ENCODE data around the gene CLPTM1L.
A peak's percentile ranks its signal among the peaks of the same experiment; 100 is the strongest.
"Not testable (repeated sequence)": the region's sequence is repeated elsewhere in the genome, so short reads cannot be mapped to it uniquely, and the experiment has no call there.

CLPTM1L gene

GRCh38 chr5:1338506-1339070 lies 6.3 kb downstream of the CLPTM1L start:
- DNase-seq = no peak

- no peak for DNase-seq
Observed at GRCh38 chr5:1338196-1338490, 6.8 kb downstream of the CLPTM1L start.

GRCh38 chr5:1337489-1338195 lies 7.3 kb downstream of the CLPTM1L start:
- no peak for DNase-seq

- no peak for DNase-seq
Observed at GRCh38 chr5:1336749-1337488, 8.0 kb downstream of the CLPTM1L start.

- DNase-seq = no peak
Observed at GRCh38 chr5:1336106-1336561, 8.8 kb downstream of the CLPTM1L start.

GRCh38 chr5:1335540-1336095 lies 9.3 kb downstream of the CLPTM1L start:
- peak; percentile 47 for DNase-seq

GRCh38 chr5:1334831-1335539 lies 9.9 kb downstream of the CLPTM1L start:
- no peak for DNase-seq

- DNase-seq = no peak
Observed at GRCh38 chr5:1333986-1334385, 10.9 kb downstream of the CLPTM1L start.

- DNase-seq = peak; percentile 43
Observed at GRCh38 chr5:1333286-1333685, 11.6 kb downstream of the CLPTM1L start.

- peak; percentile 94 for DNase-seq
Observed at GRCh38 chr5:1332461-1333001, 12.4 kb downstream of the CLPTM1L start.

- DNase-seq = no peak
Observed at GRCh38 chr5:1331861-1332405, 13.0 kb downstream of the CLPTM1L start.

- DNase-seq = no peak
Observed at GRCh38 chr5:1330847-1331831, 13.8 kb downstream of the CLPTM1L start.

GRCh38 chr5:1330146-1330846 lies 14.6 kb downstream of the CLPTM1L start:
- no peak for DNase-seq

- DNase-seq = no peak
Observed at GRCh38 chr5:1329111-1329579, 15.8 kb downstream of the CLPTM1L start.

GRCh38 chr5:1328237-1329110 lies 16.4 kb downstream of the CLPTM1L start:
- not testable (repeated sequence) for DNase-seq

GRCh38 chr5:1326901-1327756 lies 17.8 kb downstream of the CLPTM1L start:
- DNase-seq = not testable (repeated sequence)

GRCh38 chr5:1326532-1326875 lies 18.4 kb downstream of the CLPTM1L start:
- not testable (repeated sequence) for DNase-seq

GRCh38 chr5:1325870-1326531 lies 18.9 kb downstream of the CLPTM1L start:
- no peak for DNase-seq

All from hematopoietic multipotent progenitor cell treated with erythropoietin and hydrocortisone succinate and interleukin-3 and kit ligand, for 8 days (in vitro differentiated cells).